Measurements from ENCODE around the gene PGGT1B.

DNA sequence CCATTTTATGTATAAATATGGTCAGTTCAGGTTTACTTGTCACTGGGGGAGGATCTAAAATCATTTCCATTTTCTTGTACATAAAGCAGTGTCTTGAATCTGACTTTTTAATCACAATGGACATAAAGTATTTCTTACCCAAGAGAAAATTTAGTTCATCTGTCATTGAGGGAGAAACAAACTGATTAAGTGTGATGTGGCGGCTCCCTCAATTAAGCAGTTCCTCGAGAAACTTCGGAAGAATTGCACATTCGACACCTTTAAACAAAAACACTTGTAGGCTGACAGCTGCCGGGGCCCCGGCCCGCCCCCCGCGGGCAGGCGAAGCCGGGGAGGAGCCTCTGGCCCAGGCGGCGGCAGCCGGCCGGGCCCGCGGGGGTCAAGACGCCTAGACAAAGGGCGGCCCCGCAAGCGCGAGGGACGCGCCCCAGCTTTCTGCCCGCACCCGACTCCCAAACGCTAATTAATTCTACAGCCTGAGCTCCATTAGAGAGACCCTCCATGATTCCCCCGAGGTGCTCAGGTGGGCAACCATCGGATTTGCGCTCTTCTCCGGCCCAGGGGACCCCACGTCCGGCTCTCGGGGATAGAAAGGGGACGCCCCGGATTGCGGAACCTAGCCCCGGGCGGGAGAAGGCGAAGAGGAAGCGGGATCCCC lies 93.7 kb downstream of the PGGT1B start:
- TF ChIP-seq, protein P1, sequence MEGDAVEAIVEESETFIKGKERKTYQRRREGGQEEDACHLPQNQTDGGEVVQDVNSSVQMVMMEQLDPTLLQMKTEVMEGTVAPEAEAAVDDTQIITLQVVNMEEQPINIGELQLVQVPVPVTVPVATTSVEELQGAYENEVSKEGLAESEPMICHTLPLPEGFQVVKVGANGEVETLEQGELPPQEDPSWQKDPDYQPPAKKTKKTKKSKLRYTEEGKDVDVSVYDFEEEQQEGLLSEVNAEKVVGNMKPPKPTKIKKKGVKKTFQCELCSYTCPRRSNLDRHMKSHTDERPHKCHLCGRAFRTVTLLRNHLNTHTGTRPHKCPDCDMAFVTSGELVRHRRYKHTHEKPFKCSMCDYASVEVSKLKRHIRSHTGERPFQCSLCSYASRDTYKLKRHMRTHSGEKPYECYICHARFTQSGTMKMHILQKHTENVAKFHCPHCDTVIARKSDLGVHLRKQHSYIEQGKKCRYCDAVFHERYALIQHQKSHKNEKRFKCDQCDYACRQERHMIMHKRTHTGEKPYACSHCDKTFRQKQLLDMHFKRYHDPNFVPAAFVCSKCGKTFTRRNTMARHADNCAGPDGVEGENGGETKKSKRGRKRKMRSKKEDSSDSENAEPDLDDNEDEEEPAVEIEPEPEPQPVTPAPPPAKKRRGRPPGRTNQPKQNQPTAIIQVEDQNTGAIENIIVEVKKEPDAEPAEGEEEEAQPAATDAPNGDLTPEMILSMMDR (IDR thresholded peaks at IDR 0.05; ENCODE audit: low read depth, low read length, poor library complexity, severe bottlenecking) = no peak
- TF ChIP-seq EZH2phosphoT487 (IDR thresholded peaks at IDR 0.05; ENCODE audit: borderline replicate concordance, low read length) = peak; percentile 70; the same call in 1 of the 2 replicates

All from DOHH2 (cell line).